NT2/D1 (cell line): ENCODE measurements around the gene TMEM14B.

ENCODE experiments used
- SUZ12 ChIP-seq: IDR thresholded peaks from 2 replicates; pipeline ENCODE4 v1.6.1; 2011; ENCODE audit not compliant: insufficient read length, insufficient read depth; ENCODE audit errors: extremely low read depth
- YY1 ChIP-seq: IDR thresholded peaks from 2 replicates; pipeline ENCODE4 v1.6.1; 2011; ENCODE audit not compliant: insufficient read length, insufficient read depth
- ZNF274 ChIP-seq: IDR thresholded peaks from 2 replicates; pipeline ENCODE4 v1.6.1; 2011; ENCODE audit warnings: mild to moderate bottlenecking, low read depth, low read length

DNA sequence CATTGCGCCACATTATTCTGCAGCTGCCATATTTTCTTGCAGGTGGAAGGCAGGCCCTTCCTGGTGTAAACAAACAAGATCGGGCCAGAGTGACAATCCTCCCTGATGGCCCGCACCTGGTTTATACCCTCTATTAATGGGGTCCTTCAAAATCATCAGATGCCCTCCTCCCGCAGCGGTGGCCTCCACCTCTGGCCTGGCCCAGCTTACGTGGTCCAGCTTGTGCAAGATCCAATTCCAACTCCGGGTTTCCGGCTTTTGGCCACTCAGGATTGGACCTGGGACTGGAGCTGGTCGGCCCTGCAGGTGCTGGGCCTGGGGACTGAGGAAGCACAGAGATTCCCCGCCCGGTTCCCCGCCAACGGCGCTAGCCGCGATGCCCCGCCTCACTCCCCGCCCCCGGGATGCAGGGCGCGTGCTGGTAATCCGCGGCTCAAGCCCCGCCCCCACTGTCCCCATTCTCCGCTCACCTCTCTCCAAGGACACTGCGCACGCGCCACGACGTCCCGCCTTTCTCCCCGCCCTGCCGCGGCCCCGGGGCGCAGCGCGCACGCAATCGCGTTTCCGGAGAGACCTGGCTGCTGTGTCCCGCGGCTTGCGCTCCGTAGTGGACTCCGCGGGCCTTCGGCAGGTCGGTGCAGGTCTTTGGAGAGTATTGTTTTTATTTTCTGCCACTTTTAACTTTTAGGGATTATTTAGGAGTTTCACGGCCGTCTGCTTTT lies at the start of gene TMEM14B:
- TF ChIP-seq SUZ12 (no peak), ZNF274 (no peak), YY1 (no peak)
